ENCODE measurements around the gene TAF1. TPM values are rescaled to one million over a fixed set of nuclear protein-coding genes. Genes with fewer than 3 reads are reported as not detected.
A peak's percentile ranks its signal among the peaks of the same experiment; 100 is the strongest.
"Not testable (repeated sequence)": the region's sequence is repeated elsewhere in the genome, so short reads cannot be mapped to it uniquely, and the experiment has no call there.

The TAF1 gene
- total RNA-seq, 1 experiment from 2014 or later = 13.1 TPM

DNA sequence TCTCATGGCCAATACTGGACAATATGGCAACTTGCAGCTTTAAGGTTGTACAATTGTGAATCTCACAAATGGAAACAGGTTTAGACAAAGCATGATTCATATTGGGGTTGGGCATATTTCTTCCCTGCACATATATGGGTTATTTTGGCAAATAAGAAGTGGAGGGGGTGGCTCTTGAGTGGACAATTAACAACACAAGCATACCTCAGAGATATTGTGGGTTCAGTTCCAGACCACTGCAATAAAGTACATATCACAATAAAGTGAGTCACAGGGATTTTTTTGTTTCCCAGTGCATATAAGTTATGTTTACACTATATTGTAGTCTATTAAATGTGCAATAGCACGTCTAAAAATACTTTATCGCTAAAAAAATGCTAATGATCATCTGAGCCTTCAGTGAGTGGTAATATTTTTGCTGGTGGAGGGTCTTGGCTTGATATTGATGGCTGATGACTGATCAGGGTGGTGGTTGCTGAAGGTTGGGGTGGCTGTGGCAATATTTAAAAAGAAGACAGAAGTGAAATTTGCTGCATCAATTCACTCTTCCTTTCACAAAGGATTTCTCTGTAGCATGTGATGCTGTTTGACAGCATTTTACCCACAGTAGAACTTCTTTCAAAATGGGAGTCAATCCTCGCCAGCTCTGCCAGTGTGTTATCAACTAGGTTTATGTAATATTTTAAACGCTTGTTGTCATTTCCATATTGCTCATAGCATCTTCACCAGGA, 116.2 kb downstream of the TAF1 start:
- no peak for DNase-seq (ENCODE audit: low read depth, low spot score)
- in situ Hi-C loops (cut with HindIII; ENCODE audit: low pct_unique_long_range_greater_than_20kb, low sequenced_read_pairs) = no loop called here

DNA sequence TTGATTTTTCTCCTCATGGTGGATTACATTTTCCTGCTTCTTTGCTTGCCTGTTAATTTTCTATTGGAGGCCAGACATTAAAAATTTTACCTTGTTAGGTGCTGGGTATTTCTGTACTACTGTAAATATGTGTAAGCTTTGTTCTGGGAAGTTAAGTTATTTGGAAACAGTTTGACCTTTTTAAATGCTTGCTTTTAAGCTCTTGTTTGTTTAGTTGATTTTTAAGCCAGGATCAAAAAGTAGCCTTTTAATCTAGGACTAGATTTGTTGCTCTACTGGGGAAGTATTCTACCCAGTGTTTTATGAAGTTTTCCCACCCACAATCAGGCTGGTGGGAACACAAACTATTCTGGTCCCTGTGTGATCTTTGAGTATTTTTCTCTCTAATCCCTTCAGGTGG, 121.7 kb downstream of the TAF1 start:
- in situ Hi-C loops (cut with HindIII; ENCODE audit: low pct_unique_long_range_greater_than_20kb, low sequenced_read_pairs) = no loop called here
- no peak for DNase-seq (ENCODE audit: low read depth, low spot score)

DNA sequence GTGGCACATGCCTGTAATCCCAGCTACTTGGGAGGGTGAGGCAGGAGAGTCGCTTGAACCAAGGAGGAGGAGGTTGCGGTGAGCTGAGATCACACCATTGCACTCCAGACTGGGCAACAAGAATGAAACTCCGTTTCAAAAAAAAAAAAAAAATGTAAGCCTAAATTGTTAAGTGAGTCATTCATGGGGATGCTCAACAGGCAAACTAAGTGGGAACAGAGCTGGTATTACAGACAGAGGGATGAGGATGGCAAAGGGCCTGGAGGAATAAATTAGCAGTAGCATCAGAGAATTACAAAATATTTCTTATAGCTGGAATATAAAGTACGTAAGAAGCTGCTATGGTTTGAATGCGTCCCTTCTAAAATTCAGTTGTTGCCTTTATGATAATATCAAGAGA, 123.4 kb downstream of the TAF1 start:
- in situ Hi-C loops (cut with HindIII; ENCODE audit: low pct_unique_long_range_greater_than_20kb, low sequenced_read_pairs) = no loop called here

DNA sequence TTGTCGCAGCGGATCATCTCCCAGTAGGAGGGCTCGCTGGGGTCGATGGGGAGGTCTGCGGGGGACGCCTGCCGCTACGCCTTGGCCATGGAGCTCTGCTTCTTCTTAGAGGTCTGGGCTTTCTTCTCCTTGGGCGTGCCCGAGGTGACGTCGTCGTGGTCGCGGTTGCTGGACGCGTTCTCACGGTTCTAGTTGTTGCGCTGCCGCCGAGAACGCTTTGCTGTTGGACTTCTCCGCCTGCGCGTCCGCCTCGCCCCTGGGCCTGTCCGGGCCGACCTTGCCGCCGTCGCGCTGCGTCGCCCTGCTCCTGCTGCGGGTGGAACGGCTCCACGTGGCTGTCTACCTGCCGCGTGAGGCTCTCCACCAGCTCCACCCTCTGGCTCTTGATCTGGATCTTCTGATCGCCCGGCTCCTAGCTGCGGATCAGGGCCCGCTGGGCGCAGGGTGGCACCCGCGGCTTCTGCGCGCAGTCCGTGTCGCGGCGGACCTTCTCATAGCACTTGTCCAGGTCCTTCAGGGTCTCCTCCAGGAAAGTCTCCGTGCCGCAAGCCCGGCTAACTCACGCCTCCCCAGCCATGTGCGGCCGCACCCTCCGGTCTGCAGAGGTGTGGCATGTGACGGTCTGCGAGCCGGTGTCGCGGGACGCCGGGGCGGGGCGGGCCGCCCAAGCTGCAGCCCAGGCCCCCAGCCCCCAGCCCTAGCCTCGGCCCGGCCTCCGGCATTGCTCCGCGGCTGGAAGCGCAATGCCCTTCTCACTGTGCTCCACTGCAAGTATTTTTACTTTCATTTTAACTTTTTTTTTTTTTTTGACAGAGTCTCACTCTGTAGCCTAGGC, 126.3 kb downstream of the TAF1 start:
- DNase-seq (ENCODE audit: low read depth, low spot score) = no peak
- in situ Hi-C loops (cut with HindIII; ENCODE audit: low pct_unique_long_range_greater_than_20kb, low sequenced_read_pairs) = no loop called here

More for the DNA sequence above, 123.4 kb downstream of the TAF1 start:
- DNase-seq (ENCODE audit: low read depth, low spot score) = no peak

DNA sequence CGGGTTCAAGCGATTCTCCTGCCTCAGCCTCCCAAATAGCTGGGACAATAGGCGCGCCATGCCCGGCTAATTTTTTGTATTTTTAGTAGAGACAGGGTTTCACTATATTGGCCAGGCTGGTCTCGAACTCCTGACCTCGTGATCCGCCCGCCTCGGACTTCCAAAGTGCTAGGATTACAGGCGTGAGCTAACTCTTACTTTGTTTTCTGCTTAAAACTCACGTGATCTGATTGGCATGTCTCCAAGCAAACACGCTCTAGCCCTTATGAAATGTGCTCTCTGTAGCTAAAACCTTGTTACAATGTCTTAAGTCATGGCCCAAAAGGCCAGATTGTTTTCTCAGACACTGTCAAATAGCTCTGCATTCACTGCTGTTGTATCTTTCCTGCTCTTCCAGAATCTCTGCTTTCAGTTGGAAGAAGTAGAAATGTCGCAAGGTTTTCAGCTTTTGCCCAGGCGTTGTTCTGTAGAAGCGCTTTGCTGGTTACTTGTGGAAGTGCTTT, 127.0 kb downstream of the TAF1 start:
- in situ Hi-C loops (cut with HindIII; ENCODE audit: low pct_unique_long_range_greater_than_20kb, low sequenced_read_pairs) = no loop called here
- peak; percentile 42 for DNase-seq (ENCODE audit: low read depth, low spot score)

DNA sequence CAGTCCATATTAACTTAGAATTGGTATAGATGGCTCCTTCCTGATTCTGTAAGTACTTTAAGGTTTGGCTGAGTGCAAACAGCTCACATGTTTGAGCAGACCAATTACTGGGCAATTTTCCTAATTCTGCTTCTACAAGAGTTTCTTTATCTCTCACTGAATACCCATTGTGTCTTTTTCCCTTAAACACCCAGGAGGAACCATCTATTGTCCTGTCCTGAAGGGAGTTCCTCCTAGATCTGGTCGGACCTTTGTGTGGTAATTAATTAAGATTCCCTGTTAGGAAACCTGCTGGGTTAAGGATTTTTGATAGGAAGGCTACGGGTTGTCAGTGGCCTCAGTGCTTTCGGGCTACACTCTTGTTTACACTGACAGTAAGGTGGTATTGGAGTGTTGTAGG, 129.8 kb downstream of the TAF1 start:
- DNase-seq (ENCODE audit: low read depth, low spot score); in situ Hi-C loops (cut with HindIII; ENCODE audit: low pct_unique_long_range_greater_than_20kb, low sequenced_read_pairs): not testable (repeated sequence)

DNA sequence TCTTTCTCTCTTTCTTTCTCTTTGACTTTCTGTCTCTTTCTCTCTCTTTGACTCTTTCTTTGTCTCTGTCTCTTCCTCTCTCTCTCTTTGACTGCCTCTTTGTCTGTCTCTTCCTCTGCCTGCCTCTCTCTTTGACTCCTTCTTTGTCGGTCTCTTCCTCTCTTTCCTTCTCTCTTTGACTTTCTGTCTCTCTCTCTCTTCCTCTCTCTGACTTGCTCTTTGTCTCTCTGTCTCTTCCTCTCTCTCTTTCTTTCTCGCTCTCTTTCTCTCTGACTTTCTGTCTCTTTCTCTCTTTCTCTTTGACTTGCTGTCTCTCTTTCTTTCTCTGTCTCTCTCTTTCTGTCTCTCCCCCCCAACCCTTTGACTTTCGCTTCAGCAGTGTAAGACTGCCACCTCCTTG, 130.3 kb downstream of the TAF1 start:
- in situ Hi-C loops (cut with HindIII; ENCODE audit: low pct_unique_long_range_greater_than_20kb, low sequenced_read_pairs) = no loop called here
- no peak for DNase-seq (ENCODE audit: low read depth, low spot score)

DNA sequence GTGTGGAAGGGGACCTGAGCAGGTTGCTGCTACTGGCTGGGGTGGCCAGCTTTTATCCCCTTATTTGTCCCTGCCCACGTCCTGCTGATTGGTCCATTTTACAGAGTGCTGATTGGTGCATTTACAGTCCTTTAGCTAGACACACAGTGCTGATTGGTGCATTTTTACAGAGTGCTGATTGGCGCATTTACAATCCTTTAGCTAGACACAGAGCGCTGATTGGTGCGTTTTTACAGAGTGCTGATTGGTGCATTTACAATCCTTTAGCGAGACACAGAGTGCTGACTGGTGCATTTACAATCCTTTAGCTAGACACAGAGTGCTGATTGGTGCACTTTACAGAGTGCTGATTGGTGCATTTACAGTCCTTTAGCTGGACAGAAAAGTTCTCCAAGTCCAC, 135.9 kb downstream of the TAF1 start:
- DNase-seq (ENCODE audit: low read depth, low spot score); in situ Hi-C loops (cut with HindIII; ENCODE audit: low pct_unique_long_range_greater_than_20kb, low sequenced_read_pairs): not testable (repeated sequence)

DNA sequence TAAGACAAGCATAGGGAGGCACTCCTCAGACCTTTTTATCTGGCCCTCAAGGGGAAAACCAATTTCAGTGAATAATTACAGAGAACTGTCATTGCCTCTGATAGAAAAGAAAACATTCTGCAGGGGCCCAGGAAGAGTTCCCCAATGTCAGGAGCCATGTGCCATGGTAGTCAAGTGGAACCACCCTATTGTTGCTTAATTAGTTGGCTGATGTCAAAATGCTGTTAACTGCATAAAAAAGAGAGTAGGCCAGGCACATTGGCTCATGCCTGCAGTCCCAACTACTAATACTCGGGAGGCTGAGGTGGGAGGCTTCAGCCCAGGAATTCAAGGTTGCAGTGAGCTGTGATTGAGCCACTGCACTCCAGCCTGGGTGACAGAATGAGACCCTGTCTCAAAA, 138.2 kb downstream of the TAF1 start:
- in situ Hi-C loops (cut with HindIII; ENCODE audit: low pct_unique_long_range_greater_than_20kb, low sequenced_read_pairs) = no loop called here
- DNase-seq (ENCODE audit: low read depth, low spot score) = no peak

DNA sequence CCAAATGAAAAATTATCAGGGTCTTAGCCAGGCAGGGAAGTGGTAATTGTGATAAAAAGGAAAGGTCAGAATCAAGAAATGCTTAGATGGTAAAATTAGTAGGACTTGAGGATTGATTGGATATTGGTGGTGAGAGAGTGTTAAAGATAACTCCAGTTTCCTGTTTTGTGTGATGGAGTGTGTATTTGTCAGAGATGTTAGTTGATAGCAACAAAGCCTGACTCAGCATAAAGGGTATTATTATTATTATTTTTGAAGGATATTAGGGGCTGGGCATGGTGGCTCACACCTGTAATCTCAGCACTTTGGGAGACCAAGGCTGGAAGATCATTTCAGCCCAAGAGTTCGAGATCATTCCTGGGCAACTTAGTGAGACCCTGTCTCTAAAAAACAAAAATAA, 143.1 kb downstream of the TAF1 start:
- no peak for DNase-seq (ENCODE audit: low read depth, low spot score)
- in situ Hi-C loops (cut with HindIII; ENCODE audit: low pct_unique_long_range_greater_than_20kb, low sequenced_read_pairs) = no loop called here

DNA sequence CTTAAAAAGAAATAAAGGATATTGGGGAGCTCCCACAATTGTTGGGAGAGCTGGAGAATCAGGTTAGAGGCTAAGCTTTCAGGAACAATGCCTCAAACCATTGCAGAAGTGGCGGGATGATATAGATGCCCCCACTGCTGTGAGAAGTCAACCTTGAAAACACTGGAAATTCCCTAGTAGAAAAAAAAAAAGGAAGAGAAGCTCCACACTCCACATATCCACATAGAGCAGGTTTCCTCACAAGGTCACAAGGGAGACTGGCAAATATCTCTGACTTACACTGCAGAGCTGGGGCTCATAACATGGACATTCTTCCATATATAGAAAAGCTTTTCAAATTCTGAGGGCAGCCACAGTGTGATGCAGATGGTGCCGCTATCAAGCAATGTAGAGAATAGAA, 144.0 kb downstream of the TAF1 start:
- no peak for DNase-seq (ENCODE audit: low read depth, low spot score)
- in situ Hi-C loops (cut with HindIII; ENCODE audit: low pct_unique_long_range_greater_than_20kb, low sequenced_read_pairs) = no loop called here

DNA sequence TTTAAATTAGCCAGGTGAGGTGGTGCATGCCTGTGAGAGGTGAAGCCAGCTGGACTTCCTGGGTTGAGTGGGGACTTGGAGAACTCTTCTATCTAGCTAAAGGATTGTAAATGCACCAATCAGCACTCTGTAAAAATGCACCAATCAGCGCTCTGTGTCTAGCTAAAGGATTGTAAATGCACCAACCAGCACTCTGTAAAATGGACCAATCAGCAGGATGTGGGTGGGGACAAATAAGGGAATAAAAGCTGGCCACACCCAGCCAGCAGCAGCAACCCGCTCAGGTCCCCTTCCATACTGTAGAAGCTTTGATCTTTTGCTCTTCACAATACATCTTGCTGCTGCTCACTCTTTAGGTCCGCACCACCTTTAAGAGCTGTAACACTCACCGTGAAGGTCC, 147.6 kb downstream of the TAF1 start:
- DNase-seq (ENCODE audit: low read depth, low spot score); in situ Hi-C loops (cut with HindIII; ENCODE audit: low pct_unique_long_range_greater_than_20kb, low sequenced_read_pairs): not testable (repeated sequence)

DNA sequence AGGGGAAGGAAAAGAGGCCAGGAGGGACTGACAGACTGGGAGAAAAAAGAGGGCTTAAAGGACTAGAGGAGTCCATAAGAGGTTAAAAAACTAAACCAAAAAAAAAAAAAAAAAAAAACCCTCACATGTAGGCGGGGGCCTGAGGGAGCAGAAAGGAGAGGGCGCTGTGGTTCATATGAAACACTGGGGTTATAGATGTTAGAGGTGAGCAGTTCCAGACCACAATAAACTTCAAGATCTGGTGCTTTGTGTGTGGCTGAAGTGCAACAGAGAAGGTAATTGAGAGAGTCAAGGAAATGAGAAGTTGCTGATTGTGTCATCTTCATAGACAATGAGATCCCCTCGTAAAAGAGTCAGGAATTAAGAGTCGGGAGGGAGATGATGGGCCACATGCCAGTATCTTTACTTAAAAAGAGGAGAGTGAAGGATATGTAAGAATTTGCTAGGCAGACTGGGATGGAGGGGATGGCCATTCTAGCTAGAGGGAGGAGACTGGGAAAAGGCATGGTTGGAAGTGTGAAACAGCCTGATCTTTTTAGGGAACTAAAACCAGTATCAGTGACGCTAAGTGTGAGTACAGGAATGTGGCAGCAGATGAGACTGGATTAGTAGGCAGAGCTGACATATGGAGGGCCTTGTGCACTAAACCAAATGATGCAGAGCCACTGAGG, 148.3 kb downstream of the TAF1 start:
- DNase-seq (ENCODE audit: low read depth, low spot score) = peak; percentile 9
- in situ Hi-C loops (cut with HindIII; ENCODE audit: low pct_unique_long_range_greater_than_20kb, low sequenced_read_pairs) = no loop called here

DNA sequence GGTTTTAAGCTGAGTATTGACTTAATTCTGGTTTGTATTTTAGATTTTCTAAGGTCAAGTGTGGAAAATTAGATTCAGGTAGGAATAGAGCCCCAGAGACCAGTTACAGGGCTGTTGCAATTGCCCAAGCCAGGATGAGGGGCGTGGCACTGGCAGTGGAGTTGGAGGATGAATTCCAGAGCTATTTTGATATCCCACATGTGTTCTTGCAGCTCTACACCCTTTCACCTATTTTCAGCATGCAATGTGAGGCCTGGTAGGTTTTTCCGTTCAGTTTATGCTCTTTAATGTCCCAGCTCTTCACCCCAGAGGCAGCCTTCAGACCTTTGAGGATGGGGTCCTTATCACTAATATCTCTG, 148.9 kb downstream of the TAF1 start:
- in situ Hi-C loops (cut with HindIII; ENCODE audit: low pct_unique_long_range_greater_than_20kb, low sequenced_read_pairs) = no loop called here
- DNase-seq (ENCODE audit: low read depth, low spot score) = no peak

Small RNA genes within 50 kb of the gene (small RNA-seq; reads per million reads assigned to genes)
- 0 reads per million in 2 experiments for gene AL590762.4
- gene RF00019 = 0 reads per million in 2 experiments

Other genes with a start within 250 kb of the TAF1 start
- 13.5 and 14.1 TPM in 2 replicates for gene MED12, start 247.8 kb upstream of the TAF1 start, total RNA-seq (2014; rRNA removed; shearing (Covaris generic))
- 0.05 and 0.24 TPM in 2 replicates for gene NLGN3, start 221.5 kb upstream of the TAF1 start, total RNA-seq (2014; rRNA removed; shearing (Covaris generic))
- 351 and 367 TPM in 2 replicates for gene GJB1, start 143.1 kb upstream of the TAF1 start, total RNA-seq (2014; rRNA removed; shearing (Covaris generic))
- gene ZMYM3, start 112.2 kb upstream of the TAF1 start, total RNA-seq (2014; rRNA removed; shearing (Covaris generic)) = 15.0 and 17.3 TPM in 2 replicates
- 496 and 503 TPM in 2 replicates for gene NONO, start 82.7 kb upstream of the TAF1 start, total RNA-seq (2014; rRNA removed; shearing (Covaris generic))
- gene ITGB1BP2, start 64.6 kb upstream of the TAF1 start, total RNA-seq (2014; rRNA removed; shearing (Covaris generic)) = 0.32 and 0.59 TPM in 2 replicates
- gene OGT, start 166.7 kb downstream of the TAF1 start, total RNA-seq (2014; rRNA removed; shearing (Covaris generic)) = 80.3 and 98.0 TPM in 2 replicates
- gene GCNA, start 212.1 kb downstream of the TAF1 start, total RNA-seq (2014; rRNA removed; shearing (Covaris generic)) = 0.88 and 1.1 TPM in 2 replicates